A673 (cell line): ENCODE data around the gene PRADC1. TPM values are rescaled to one million over a fixed set of nuclear protein-coding genes. Genes with fewer than 3 reads are reported as not detected.

Source experiments
- BruUV-seq: library from RNA; stranded (reverse); fragments of 400-500 nt; replicated peaks from 2 replicates; lab custom pipeline; 2021; lab: Mats Ljungman, UMichigan
- CTCF ChIA-PET: fragments of 300-600 bp; sonication (Branson Sonifier 250); formaldehyde crosslinking; loops from one replicate; lab custom pipeline; 2022; ENCODE audit warnings: antibody characterized with exemption; lab: Charles Lee
- POLR2A ChIA-PET: fragments of 300-600 bp; sonication (Branson Sonifier 250); formaldehyde crosslinking; loops from one replicate; lab custom pipeline; 2022; ENCODE audit warnings: antibody characterized with exemption; ENCODE audit not compliant: low non-redundant PET; lab: Charles Lee
- DNase-seq: peaks from one replicate; pipeline ENCODE4 v3.0.0-alpha.2; 2015; ENCODE audit warnings: low spot score
- H3K27ac ChIP-seq: fragments of 200-600 bp; sonication (generic); 2 replicates; pipeline ENCODE4 v1.5.1; 2016; ENCODE audit warnings: mixed run types, low read depth, mild to moderate bottlenecking, mixed read lengths, antibody characterized with exemption, low read length; ENCODE audit not compliant: poor library complexity, severe bottlenecking
- H3K27me3 ChIP-seq: fragments of 200-600 bp; sonication (generic); replicated peaks from 2 replicates; pipeline ENCODE4 v1.6.1; 2017; ENCODE audit warnings: mixed run types, low read depth, mild to moderate bottlenecking, mixed read lengths, antibody characterized with exemption, low read length; ENCODE audit not compliant: insufficient read depth, poor library complexity
- H3K36me3 ChIP-seq: fragments of 200-600 bp; sonication (generic); 2 replicates; pipeline ENCODE4 v1.6.1; 2016; ENCODE audit warnings: mixed run types, mild to moderate bottlenecking, mixed read lengths, antibody characterized with exemption, low read length; ENCODE audit not compliant: insufficient read depth, poor library complexity, severe bottlenecking
- H3K4me1 ChIP-seq: fragments of 200-600 bp; sonication (generic); 2 replicates; pipeline ENCODE4 v1.6.1; 2017; ENCODE audit warnings: mixed run types, mild to moderate bottlenecking, mixed read lengths, antibody characterized with exemption, low read length; ENCODE audit not compliant: insufficient read depth, poor library complexity, severe bottlenecking
- H3K4me3 ChIP-seq: fragments of 200-600 bp; sonication (generic); 2 replicates; pipeline ENCODE4 v1.5.1; 2016; ENCODE audit warnings: low read depth, mixed run types, mild to moderate bottlenecking, mixed read lengths, low read length; ENCODE audit not compliant: poor library complexity, severe bottlenecking
- H3K9me3 ChIP-seq: fragments of 200-600 bp; sonication (generic); 2 replicates; pipeline ENCODE4 v1.6.1; 2016; ENCODE audit warnings: mixed run types, low read depth, mild to moderate bottlenecking, mixed read lengths, antibody characterized with exemption, low read length; ENCODE audit not compliant: poor library complexity, severe bottlenecking
- CTCF ChIP-seq: fragments of 300-800, 200-600 bp; sonication (generic); conservative IDR thresholded peaks from 2 replicates; pipeline ENCODE4 v1.5.1; 2017; ENCODE audit warnings: low read depth, mild to moderate bottlenecking, antibody characterized with exemption, low read length, moderate library complexity, mixed read lengths
- EZH2 ChIP-seq: fragments of 200-600 bp; sonication (generic); IDR thresholded peaks from 2 replicates; pipeline ENCODE4 v1.6.1; 2017; ENCODE audit warnings: borderline replicate concordance, low read depth, mild to moderate bottlenecking, mixed read lengths, antibody characterized with exemption, low read length; ENCODE audit not compliant: poor library complexity, severe bottlenecking
- intact Hi-C: fragments of 100-400 bp; cut with micrococcal nuclease; formaldehyde crosslinking; loops from one replicate; pipeline ENCODE4 v1.10.0; 2022; ENCODE audit not compliant: unreplicated experiment
- total RNA-seq: library from RNA; stranded (reverse); gene quantifications from 2 replicates; pipeline ENCODE4 v1.2.3, GENCODE V29; 2021

Gene PRADC1
- total RNA-seq, 1 experiment from 2014 or later = 17.7 TPM

GRCh38 chr2:73225513-73226360, 7.3 kb downstream of the PRADC1 start:
- Histone ChIP-seq H3K27me3 (no peaks in the 10 kb centered on the region), H3K4me1 (no peaks in the 10 kb centered on the region), H3K36me3 (peaks cover 26% of the 10 kb centered on the region), H3K9me3 (no peaks in the 10 kb centered on the region), H3K27ac (no peak overlapping the region), H3K4me3 (no peak overlapping the region)
- no peak for DNase-seq
- intact Hi-C loops = no loop called here
- BruUV-seq = TSS peak; percentile 13
- ChIA-PET CTCF (no interaction called here), POLR2A (no interaction called here)
- TF ChIP-seq CTCF (no peak), EZH2 (no peak)

- POLR2A ChIA-PET = no interaction called here
- intact Hi-C loops = no loop called here
Measured at GRCh38 chr2:73223821-73224220, 9.2 kb downstream of the PRADC1 start.

GRCh38 chr2:73218298-73218697, 14.7 kb downstream of the PRADC1 start:
- TF ChIP-seq EZH2 (no peak), CTCF (no peak)
- H3K27ac ChIP-seq = no peak overlapping the region
- no peak overlapping the region for H3K4me3 ChIP-seq
- H3K4me1 ChIP-seq = peaks cover 6% of the 10 kb centered on the region
- intact Hi-C loops = no loop called here
- H3K27me3 ChIP-seq = no peaks in the 10 kb centered on the region
- CTCF ChIA-PET = no interaction called here
- H3K36me3 ChIP-seq = peaks cover 15% of the 10 kb centered on the region
- H3K9me3 ChIP-seq = no peaks in the 10 kb centered on the region
- no peak for DNase-seq
- no TSS peak for BruUV-seq
- POLR2A ChIA-PET = no interaction called here

More at GRCh38 chr2:73223821-73224220, 9.2 kb downstream of the PRADC1 start:
- Histone ChIP-seq H3K4me1 (no peaks in the 10 kb centered on the region), H3K27me3 (no peaks in the 10 kb centered on the region), H3K36me3 (peaks cover 26% of the 10 kb centered on the region), H3K27ac (no peak overlapping the region), H3K4me3 (no peak overlapping the region), H3K9me3 (no peaks in the 10 kb centered on the region)
- BruUV-seq = no TSS peak
- TF ChIP-seq EZH2 (no peak), CTCF (no peak)
- CTCF ChIA-PET = interaction anchor here (1.5 kb wide), 1 partner anchor 11 kb away, joined by 5 read pairs; no protein-coding TSS in a partner anchor
- no peak for DNase-seq
